ENCODE measurements around the gene GLDN. TPM values are rescaled to one million over a fixed set of nuclear protein-coding genes. Genes with fewer than 3 reads are reported as not detected.

Gene GLDN
- total and polyA plus RNA-seq, 2 of the 8 experiments (the other 6 are each of a cell fraction or from before 2014, with no cell fraction given): 0.24 to 0.50 TPM

DNA sequence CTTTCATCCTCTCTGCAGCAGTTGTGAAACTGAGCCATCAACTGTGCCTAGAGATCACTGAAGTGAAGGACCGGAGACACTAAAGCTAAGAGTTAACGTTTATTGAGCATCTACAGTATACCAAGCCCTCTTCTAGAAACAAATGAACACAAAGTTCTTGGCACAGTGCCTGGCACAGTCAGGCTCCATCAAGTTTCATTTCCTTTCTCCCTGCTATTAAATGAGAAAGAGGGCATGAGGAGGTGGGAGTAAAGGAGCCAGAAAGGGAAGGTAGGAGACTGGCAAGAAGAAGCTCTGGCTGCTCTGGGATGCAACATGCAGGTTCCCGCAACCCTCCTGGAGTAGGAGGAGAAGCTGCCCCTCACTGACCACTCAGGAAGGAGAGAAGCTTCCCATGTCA lies 33.6 kb upstream of the GLDN start:
- no peak overlapping the region for H3K23ac ChIP-seq (ENCODE audit: insufficient read length)
- no peak overlapping the region for H2BK20ac ChIP-seq (ENCODE audit: low read length)
- no peak overlapping the region for H2BK5ac ChIP-seq (ENCODE audit: low read depth, low read length)
- H2AFZ ChIP-seq (ENCODE audit: low read length): no peak overlapping the region
- no peaks in the 10 kb centered on the region for H3K9me3 ChIP-seq (ENCODE audit: insufficient read depth in 2 of 2, low read depth in 1 of 2, low read length in 1 of 2)
- no peak overlapping the region for H3K4ac ChIP-seq (replicated peaks; ENCODE audit: insufficient read length, low read depth, low read length)
- no peaks in the 10 kb centered on the region; a peak in 1 of 8 replicates for H3K36me3 ChIP-seq (ENCODE audit: control insufficient read depth in 2 of 4, insufficient read depth in 4 of 4, low read length in 3 of 4)
- no peak overlapping the region for H2BK120ac ChIP-seq (replicated peaks; ENCODE audit: low read depth, low read length)
- H3K18ac ChIP-seq (ENCODE audit: extremely low read depth, low read length): no peak overlapping the region
- H3K27me3 ChIP-seq (replicated peaks in 1 of 4; ENCODE audit: control insufficient read depth in 3 of 4, extremely low read depth in 1 of 4, insufficient read depth in 3 of 4, low read length in 3 of 4): peaks cover 0 to 3% (median under 1%) of the 10 kb centered on the region in 4 experiments; a peak in 1 of 7 replicates
- H3K79me1 ChIP-seq (ENCODE audit: low read depth, low read length): no peaks in the 10 kb centered on the region
- no peak overlapping the region for H2BK12ac ChIP-seq (ENCODE audit: low read depth, low read length)
- no peak overlapping the region for H3K9ac ChIP-seq (replicated peaks in 1 of 4; ENCODE audit: extremely low read depth in 1 of 4, low read depth in 3 of 4, low read length in 3 of 4)
- no peaks in the 10 kb centered on the region for H4K20me1 ChIP-seq (replicated peaks in 1 of 2; ENCODE audit: control insufficient read depth in 1 of 2, insufficient read depth in 2 of 2, low read length in 2 of 2)
- no peak overlapping the region for H4K5ac ChIP-seq (ENCODE audit: insufficient read length, low read depth, low read length)
- no peak overlapping the region for H3K14ac ChIP-seq (ENCODE audit: insufficient read length)
- H4K8ac ChIP-seq (ENCODE audit: extremely low read depth, insufficient read depth, low read length): no peak overlapping the region
- no peak overlapping the region for H2AK5ac ChIP-seq (ENCODE audit: low read depth, low read length)
- H2BK15ac ChIP-seq (ENCODE audit: low read length): no peak overlapping the region
- CTCF ChIA-PET (ENCODE audit: partially characterized antibody): interaction anchor here (1.0 to 1.2 kb wide), 3 partner anchors 26 to 94 kb away, joined by 3 read pairs; no protein-coding TSS in a partner anchor
- POLR2A ChIA-PET (ENCODE audit: partially characterized antibody): no interaction called here
- no peak overlapping the region for H3K4me3 ChIP-seq (ENCODE audit: extremely low read depth in 1 of 4, insufficient read depth in 2 of 4, low read depth in 3 of 4, low read length in 4 of 4)
- DNase-seq (ENCODE audit: low read depth in 1 of 2, low spot score in 2 of 2) (no peak), FAIRE-seq (no peak)
- no peaks in the 10 kb centered on the region for H3K79me2 ChIP-seq (ENCODE audit: control insufficient read depth in 1 of 2, insufficient read depth in 2 of 2, low read length in 2 of 2)
- H4K91ac ChIP-seq (replicated peaks; ENCODE audit: insufficient read length, low read length): no peak overlapping the region
- H3K23me2 ChIP-seq (ENCODE audit: low read depth, low read length): no peaks in the 10 kb centered on the region
- H3K4me2 ChIP-seq (ENCODE audit: insufficient read depth in 1 of 2, low read depth in 2 of 2, low read length in 2 of 2): no peak overlapping the region
- 87% methylated on average over 3 of the region's 3 CpGs; no CpG with 5 or more reads in 1 of the 2 experiments for WGBS, 2 experiments (ENCODE audit: extremely low coverage in 1 of 2, insufficient coverage in 1 of 2, insufficient read length in 1 of 2, insufficient replicate concordance in 2 of 2, low coverage in 1 of 2, low lambda C conversion rate in 2 of 2, missing lambda C conversion rate in 1 of 2)
- H3K4me1 ChIP-seq (replicated peaks in 1 of 4; ENCODE audit: control insufficient read depth in 3 of 4, insufficient read depth in 4 of 4, low read length in 3 of 4): no peaks in the 10 kb centered on the region
- no peak overlapping the region for H3K27ac ChIP-seq (ENCODE audit: low read depth, low read length)
- no peak overlapping the region for H3K56ac ChIP-seq (replicated peaks; ENCODE audit: insufficient read length, low read depth, low read length)
- no peak for TF ChIP-seq TCF12 (IDR thresholded peaks at IDR 0.05; ENCODE audit: low read depth, low read length)
- no peak for TF ChIP-seq BRCA1 (IDR thresholded peaks at IDR 0.05; ENCODE audit: low read depth, low read length)
- no peak for TF ChIP-seq POLR2AphosphoS5 (IDR thresholded peaks at IDR 0.05; ENCODE audit: low read depth, low read length)
- TF ChIP-seq BACH1 (IDR thresholded peaks at IDR 0.05; ENCODE audit: low read length): no peak
- TF ChIP-seq NANOG (IDR thresholded peaks at IDR 0.05; ENCODE audit: insufficient read depth, low read depth, low read length, poor library complexity, severe bottlenecking): no peak
- TF ChIP-seq RXRA (IDR thresholded peaks at IDR 0.05; ENCODE audit: insufficient read depth, low read depth, low read length): no peak
- TF ChIP-seq CBX5 (IDR thresholded peaks at IDR 0.05; ENCODE audit: low read depth, low read length): no peak
- TF ChIP-seq SRF (IDR thresholded peaks at IDR 0.05; ENCODE audit: low read depth, low read length): no peak
- TF ChIP-seq POLR2A (IDR thresholded peaks at IDR 0.05; ENCODE audit: control extremely low read depth in 1 of 2, low read depth in 2 of 2, low read length in 2 of 2): no peak
